SU-DHL-6 (cell line): ENCODE results near the gene SAMSN1.

ENCODE experiments used
- H2AFZ ChIP-seq: fragments of 200-600 bp; sonication (generic); 2 replicates; pipeline ENCODE4 v1.6.1; 2014; ENCODE audit warnings: low read depth, mild to moderate bottlenecking, moderate library complexity, mixed read lengths, antibody characterized with exemption, low read length; ENCODE audit not compliant: severe bottlenecking
- H3F3A ChIP-seq: fragments of 200-600 bp; shearing (Covaris generic); 2 replicates; pipeline ENCODE4 v1.6.0; 2016; ENCODE audit warnings: antibody characterized with exemption, mild to moderate bottlenecking; ENCODE audit not compliant: insufficient read depth
- H3K27ac ChIP-seq: fragments of 200-600 bp; sonication (generic); 2 replicates; pipeline ENCODE4 v1.5.1; 2016; ENCODE audit warnings: low read depth, mild to moderate bottlenecking, low read length, moderate library complexity, mixed read lengths
- H3K27me3 ChIP-seq: fragments of 200-600 bp; sonication (generic), shearing (Covaris generic); 2 replicates; pipeline ENCODE4 v1.6.0; 2014; ENCODE audit warnings: mild to moderate bottlenecking, low read length
- H3K36me3 ChIP-seq: fragments of 200-600 bp; sonication (generic); 2 replicates; pipeline ENCODE4 v1.6.1; 2014; ENCODE audit warnings: mild to moderate bottlenecking, low read length, mixed read lengths
- H3K4me2 ChIP-seq: fragments of 300-600, 200-600 bp; shearing (Covaris generic), sonication (generic); 2 replicates; pipeline ENCODE4 v1.6.0; 2014; ENCODE audit warnings: low read length, low read depth, mild to moderate bottlenecking; ENCODE audit not compliant: poor library complexity, severe bottlenecking
- H3K4me3 ChIP-seq: fragments of 200-600 bp; sonication (generic); 2 replicates; pipeline ENCODE4 v1.5.1; 2014; ENCODE audit warnings: antibody characterized with exemption, low read length, mild to moderate bottlenecking, mixed read lengths; ENCODE audit not compliant: insufficient read depth, poor library complexity, severe bottlenecking
- H3K79me2 ChIP-seq: fragments of 200-600 bp; sonication (generic); 2 replicates; pipeline ENCODE4 v1.6.1; 2014; ENCODE audit warnings: mild to moderate bottlenecking, low read length, moderate library complexity; ENCODE audit not compliant: insufficient read depth
- H3K9ac ChIP-seq: fragments of 200-600 bp; sonication (generic); 2 replicates; pipeline ENCODE4 v1.7.0; 2014; ENCODE audit warnings: mild to moderate bottlenecking, low read length
- H3K9me2 ChIP-seq: fragments of 200-600 bp; sonication (generic); replicated peaks from 2 replicates; pipeline ENCODE4 v1.6.1; 2014; ENCODE audit warnings: low read length; ENCODE audit not compliant: insufficient read depth
- H3K9me3 ChIP-seq: fragments of 200-600 bp; sonication (generic); 2 replicates; pipeline ENCODE4 v1.6.1; 2014; ENCODE audit warnings: low read length, mixed read lengths; ENCODE audit not compliant: insufficient read depth
- H4K20me1 ChIP-seq: fragments of 200-600 bp; sonication (generic); 2 replicates; pipeline ENCODE4 v1.6.1; 2014; ENCODE audit warnings: low read depth, mild to moderate bottlenecking, antibody characterized with exemption, low read length, moderate library complexity, mixed read lengths
- CTCF ChIP-seq: fragments of 200-600 bp; sonication (generic); IDR thresholded peaks from one replicate; pipeline ENCODE4 v1.5.1; 2017; ENCODE audit warnings: antibody characterized with exemption, mild to moderate bottlenecking, low read length, moderate library complexity; ENCODE audit not compliant: insufficient read depth, poor library complexity, severe bottlenecking
- EZH2phosphoT487 ChIP-seq: fragments of 200-600 bp; sonication (generic), shearing (Covaris generic); conservative IDR thresholded peaks from 2 replicates; pipeline ENCODE4 v1.6.1; 2018; ENCODE audit warnings: mild to moderate bottlenecking, antibody characterized with exemption, low read length, moderate library complexity, mixed read lengths

Gene SAMSN1

GRCh38 chr21:14569868-14570267 lies 23.8 kb upstream of the SAMSN1 start:
- Histone ChIP-seq H3K4me3 (no peak overlapping the region), H3K27ac (no peak overlapping the region), H3K27me3 (no peaks in the 10 kb centered on the region), H3K9ac (no peak overlapping the region), H3K79me2 (no peaks in the 10 kb centered on the region), H3K9me3 (no peaks in the 10 kb centered on the region), H3F3A (no peaks in the 10 kb centered on the region), H3K36me3 (no peaks in the 10 kb centered on the region), H2AFZ (no peak overlapping the region), H4K20me1 (no peaks in the 10 kb centered on the region), H3K9me2 (no peaks in the 10 kb centered on the region), H3K4me2 (no peak overlapping the region)
- no peak for TF ChIP-seq EZH2phosphoT487
- TF ChIP-seq CTCF, result no peak

GRCh38 chr21:14569026-14569621 lies 23.0 kb upstream of the SAMSN1 start:
- Histone ChIP-seq H3K27ac (no peak overlapping the region), H3K4me2 (no peak overlapping the region), H2AFZ (no peak overlapping the region), H3K9me2 (no peaks in the 10 kb centered on the region), H3F3A (no peaks in the 10 kb centered on the region), H3K79me2 (no peaks in the 10 kb centered on the region), H4K20me1 (no peaks in the 10 kb centered on the region), H3K9ac (no peak overlapping the region), H3K4me3 (no peak overlapping the region), H3K36me3 (no peaks in the 10 kb centered on the region), H3K27me3 (no peaks in the 10 kb centered on the region), H3K9me3 (no peaks in the 10 kb centered on the region)
- TF ChIP-seq EZH2phosphoT487, result no peak
- no peak for TF ChIP-seq CTCF

- Histone ChIP-seq H3K4me2 (no peak overlapping the region), H3K27ac (no peak overlapping the region)
Observed at GRCh38 chr21:14567331-14568279, 21.5 kb upstream of the SAMSN1 start.

More at GRCh38 chr21:14567331-14568279, 21.5 kb upstream of the SAMSN1 start:
- Histone ChIP-seq H3K9me2 (no peaks in the 10 kb centered on the region), H3K9me3 (no peaks in the 10 kb centered on the region), H3K36me3 (no peaks in the 10 kb centered on the region), H3K9ac (no peak overlapping the region), H2AFZ (no peak overlapping the region), H3K4me3 (no peak overlapping the region), H3F3A (no peaks in the 10 kb centered on the region), H3K79me2 (no peaks in the 10 kb centered on the region), H4K20me1 (no peaks in the 10 kb centered on the region), H3K27me3 (no peaks in the 10 kb centered on the region)
- TF ChIP-seq CTCF (no peak), EZH2phosphoT487 (no peak)
